ENCODE results near the gene DMRTC1B. TPM values are rescaled to one million over a fixed set of nuclear protein-coding genes. Genes with fewer than 3 reads are reported as not detected.
"Not testable (repeated sequence)": the region's sequence is repeated elsewhere in the genome, so short reads cannot be mapped to it uniquely, and the experiment has no call there.

The DMRTC1B gene, protein sequence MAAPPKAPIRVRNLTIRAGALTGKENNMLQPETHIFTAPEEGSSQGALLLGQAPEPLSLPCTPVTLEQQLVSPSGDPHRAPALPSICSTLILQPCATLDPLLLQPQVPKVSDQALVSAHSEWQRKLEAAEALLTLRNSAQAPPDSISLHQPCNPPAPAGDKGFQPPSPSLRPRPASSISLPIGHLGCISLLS
- polyA plus RNA-seq (2013): 1.7 and 2.0 TPM in 2 replicates

DNA sequence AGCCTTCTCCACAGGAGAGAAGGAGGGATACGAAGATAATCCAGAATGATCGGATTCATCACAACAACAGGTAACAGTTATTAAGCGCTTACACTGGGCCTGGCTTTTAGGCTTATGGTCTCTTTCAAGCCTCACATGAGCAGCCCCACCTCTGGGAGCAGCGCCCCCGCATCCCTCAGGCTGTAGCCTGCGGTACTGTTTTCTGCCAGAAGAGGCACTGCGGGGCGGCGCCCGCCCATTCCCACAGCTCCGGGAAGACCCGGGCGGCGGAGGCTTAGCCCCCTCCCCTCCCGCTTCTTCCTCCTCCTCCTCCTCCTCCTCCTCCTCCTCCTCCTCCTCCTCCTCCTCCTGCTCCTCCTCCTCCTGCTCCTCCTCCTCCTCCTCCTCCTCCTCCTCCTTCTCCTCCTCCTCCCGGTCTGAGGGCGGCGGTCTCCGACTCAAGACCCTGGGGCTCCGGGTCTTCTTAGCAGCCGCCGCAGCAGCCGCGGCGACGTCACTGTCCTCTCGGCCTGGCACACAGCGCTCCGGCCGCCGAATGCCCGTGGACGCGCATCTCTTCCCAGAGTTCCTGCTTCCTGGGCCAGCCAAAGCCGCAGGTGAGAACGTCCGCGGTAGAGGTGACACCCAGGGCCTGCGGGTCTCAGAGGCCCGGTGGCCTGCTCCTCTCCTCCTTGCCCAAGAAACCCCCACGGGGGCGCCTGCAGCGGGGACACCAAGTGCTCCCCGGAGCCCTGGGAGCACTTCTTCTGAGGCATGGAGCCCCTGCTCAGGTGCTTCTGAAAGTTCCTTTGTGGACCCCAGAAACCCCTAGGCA is at the start of gene DMRTC1B:
Gene DMRTC1B (plus strand): TSS at position 238 of the 814 bp plus-strand sequence. CDS start 68,246 bp downstream, outside the sequence.
- not testable (repeated sequence) for H3K14ac ChIP-seq (ENCODE audit: low read length); H3K36me3 ChIP-seq (ENCODE audit: control insufficient read depth in 1 of 2, insufficient read depth in 2 of 2, low read length in 2 of 2); H3K18ac ChIP-seq (ENCODE audit: low read length); H2AFZ ChIP-seq (ENCODE audit: insufficient read depth, low read length, poor library complexity); H3K9me3 ChIP-seq (ENCODE audit: insufficient read depth, low read depth, low read length); H3K27ac ChIP-seq (ENCODE audit: low read depth, low read length); H3K9ac ChIP-seq (ENCODE audit: low read length); H2BK12ac ChIP-seq (ENCODE audit: low read length); H3K4me1 ChIP-seq (ENCODE audit: control insufficient read depth in 1 of 2, insufficient read depth in 2 of 2, low read length in 2 of 2); H3K4ac ChIP-seq (ENCODE audit: low read depth, low read length); H4K12ac ChIP-seq (ENCODE audit: low read depth, low read length); H3K79me2 ChIP-seq (ENCODE audit: control insufficient read depth, insufficient read depth, low read length, poor library complexity); H2AK5ac ChIP-seq (ENCODE audit: low read length); H3K23ac ChIP-seq (ENCODE audit: low read length); H3K79me1 ChIP-seq (ENCODE audit: low read length); H3K27me3 ChIP-seq (ENCODE audit: insufficient read depth, low read length); H2BK5ac ChIP-seq (ENCODE audit: low read depth, low read length, poor library complexity); H3K4me3 ChIP-seq (ENCODE audit: low read depth, low read length); H4K91ac ChIP-seq (ENCODE audit: low read depth, low read length); H2BK120ac ChIP-seq (ENCODE audit: insufficient read depth, low read length, poor library complexity); H4K8ac ChIP-seq (ENCODE audit: low read depth, low read length); DNase-seq; H3K4me2 ChIP-seq (ENCODE audit: low read length)
- no CpG with 5 or more reads among the region's 44 CpGs for WGBS (ENCODE audit: extremely low coverage, insufficient coverage, insufficient read length)

DNA sequence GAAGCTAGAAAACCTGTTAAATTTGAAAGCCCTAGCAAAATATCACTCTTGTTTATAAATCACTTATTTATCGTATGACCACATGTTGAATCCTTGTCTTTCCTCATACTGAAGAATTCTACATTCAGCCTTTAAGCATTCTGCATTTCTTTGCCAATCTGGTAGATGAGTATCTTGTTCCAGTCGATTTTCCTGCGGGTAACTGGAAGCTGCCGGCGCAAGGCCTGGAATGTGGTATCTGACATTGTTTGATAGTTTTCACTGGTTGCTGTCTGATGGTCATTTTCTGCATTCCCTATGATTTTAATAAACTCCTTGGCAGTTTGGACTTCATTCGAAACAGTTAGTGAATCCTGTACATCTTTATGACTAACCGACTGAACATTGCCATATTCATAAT is 48.8 kb upstream of the DMRTC1B start:
- H3K23ac ChIP-seq (ENCODE audit: low read length): no peak overlapping the region
- no peak overlapping the region for H2BK12ac ChIP-seq (ENCODE audit: low read length)
- no peak overlapping the region for H3K14ac ChIP-seq (ENCODE audit: low read length)
- no peak overlapping the region for H3K9ac ChIP-seq (ENCODE audit: low read length)
- H3K4me1 ChIP-seq (ENCODE audit: control insufficient read depth in 1 of 2, insufficient read depth in 2 of 2, low read length in 2 of 2): no peaks in the 10 kb centered on the region
- H3K79me1 ChIP-seq (ENCODE audit: low read length): no peaks in the 10 kb centered on the region
- H3K4me3 ChIP-seq (ENCODE audit: low read depth, low read length): no peak overlapping the region
- no peaks in the 10 kb centered on the region for H3K27me3 ChIP-seq (ENCODE audit: insufficient read depth, low read length)
- H2BK120ac ChIP-seq (ENCODE audit: insufficient read depth, low read length, poor library complexity): no peak overlapping the region
- DNase-seq: peak; percentile 68 to 86
- H4K91ac ChIP-seq (ENCODE audit: low read depth, low read length): no peak overlapping the region
- H3K4ac ChIP-seq (ENCODE audit: low read depth, low read length): no peak overlapping the region
- no peak overlapping the region for H4K12ac ChIP-seq (ENCODE audit: low read depth, low read length)
- no peak overlapping the region for H2BK5ac ChIP-seq (ENCODE audit: low read depth, low read length, poor library complexity)
- no peak overlapping the region for H3K27ac ChIP-seq (ENCODE audit: low read depth, low read length)
- no peak overlapping the region for H3K4me2 ChIP-seq (ENCODE audit: low read length)
- no peaks in the 10 kb centered on the region for H3K9me3 ChIP-seq (ENCODE audit: insufficient read depth, low read depth, low read length)
- no peak overlapping the region for H4K8ac ChIP-seq (ENCODE audit: low read depth, low read length)
- H2AFZ ChIP-seq (ENCODE audit: insufficient read depth, low read length, poor library complexity): no peak overlapping the region
- no peak overlapping the region for H2AK5ac ChIP-seq (ENCODE audit: low read length)
- H3K36me3 ChIP-seq (ENCODE audit: control insufficient read depth in 1 of 2, insufficient read depth in 2 of 2, low read length in 2 of 2): no peaks in the 10 kb centered on the region
- WGBS (ENCODE audit: extremely low coverage, insufficient coverage, insufficient read length): no CpG with 5 or more reads among the region's 7 CpGs
- H3K18ac ChIP-seq (ENCODE audit: low read length): no peak overlapping the region
- no peaks in the 10 kb centered on the region for H3K79me2 ChIP-seq (ENCODE audit: control insufficient read depth, insufficient read depth, low read length, poor library complexity)

DNA sequence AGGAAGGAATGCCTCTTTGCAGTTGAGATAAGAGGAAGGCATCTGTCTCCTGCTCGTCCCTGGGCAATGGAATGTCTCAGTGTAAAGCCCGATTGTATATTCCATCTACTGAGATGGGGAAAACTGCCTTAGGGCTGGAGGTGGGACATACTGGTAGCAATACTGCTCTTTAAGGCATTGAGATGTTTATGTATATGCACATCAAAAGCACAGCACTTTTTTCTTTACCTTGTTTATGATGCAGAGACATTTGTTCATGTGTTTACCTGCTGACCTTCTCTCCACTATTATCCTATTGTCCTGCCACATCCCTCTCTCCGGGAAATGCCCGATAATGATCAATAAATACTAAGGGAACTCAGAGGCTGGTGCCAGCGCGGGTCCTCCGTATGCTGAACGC is 43.1 kb upstream of the DMRTC1B start:
- not testable (repeated sequence) for H3K23ac ChIP-seq (ENCODE audit: low read length); H3K27me3 ChIP-seq (ENCODE audit: insufficient read depth, low read length); H4K91ac ChIP-seq (ENCODE audit: low read depth, low read length); H2AFZ ChIP-seq (ENCODE audit: insufficient read depth, low read length, poor library complexity); H3K4me2 ChIP-seq (ENCODE audit: low read length); H3K4me1 ChIP-seq (ENCODE audit: control insufficient read depth in 1 of 2, insufficient read depth in 2 of 2, low read length in 2 of 2); H2AK5ac ChIP-seq (ENCODE audit: low read length); H3K4me3 ChIP-seq (ENCODE audit: low read depth, low read length); H3K14ac ChIP-seq (ENCODE audit: low read length); H3K9me3 ChIP-seq (ENCODE audit: insufficient read depth, low read depth, low read length); H3K79me2 ChIP-seq (ENCODE audit: control insufficient read depth, insufficient read depth, low read length, poor library complexity); H3K4ac ChIP-seq (ENCODE audit: low read depth, low read length); H2BK5ac ChIP-seq (ENCODE audit: low read depth, low read length, poor library complexity); H3K9ac ChIP-seq (ENCODE audit: low read length); H2BK120ac ChIP-seq (ENCODE audit: insufficient read depth, low read length, poor library complexity); H3K79me1 ChIP-seq (ENCODE audit: low read length); H3K18ac ChIP-seq (ENCODE audit: low read length); H4K12ac ChIP-seq (ENCODE audit: low read depth, low read length); H3K27ac ChIP-seq (ENCODE audit: low read depth, low read length); H4K8ac ChIP-seq (ENCODE audit: low read depth, low read length); H3K36me3 ChIP-seq (ENCODE audit: control insufficient read depth in 1 of 2, insufficient read depth in 2 of 2, low read length in 2 of 2); H2BK12ac ChIP-seq (ENCODE audit: low read length)
- peak; percentile 25 to 51 for DNase-seq
- whole genome bisulfite sequencing (ENCODE audit: extremely low coverage, insufficient coverage, insufficient read length): no CpG with 5 or more reads among the region's 8 CpGs

DNA sequence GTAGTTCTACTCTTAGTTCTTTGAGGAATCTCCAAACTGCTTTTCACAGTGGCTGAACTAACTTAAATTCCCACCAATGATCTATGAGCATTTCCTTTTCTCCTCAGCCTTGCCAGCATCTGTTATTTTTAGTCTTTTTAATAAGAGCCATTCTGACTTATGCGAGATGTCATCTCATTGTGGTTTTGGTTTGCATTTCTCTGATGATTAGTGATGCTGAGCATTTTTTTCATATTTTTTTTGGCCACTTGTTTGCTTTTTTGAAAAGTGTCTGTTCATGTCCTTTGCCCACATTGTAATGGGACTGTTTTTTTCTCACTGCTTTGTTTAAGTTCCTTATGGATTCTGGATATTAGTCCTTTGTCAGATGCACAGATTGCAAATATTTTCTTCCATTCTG is 41.1 kb upstream of the DMRTC1B start:
- WGBS (ENCODE audit: extremely low coverage, insufficient coverage, insufficient read length): no CpG with 5 or more reads among the region's 1 CpG
- H4K12ac ChIP-seq (ENCODE audit: low read depth, low read length): no peak overlapping the region
- no peaks in the 10 kb centered on the region for H3K27me3 ChIP-seq (ENCODE audit: insufficient read depth, low read length)
- peaks cover 0 to 3% of the 10 kb centered on the region in 2 experiments for H3K4me1 ChIP-seq (ENCODE audit: control insufficient read depth in 1 of 2, insufficient read depth in 2 of 2, low read length in 2 of 2)
- H3K4ac ChIP-seq (ENCODE audit: low read depth, low read length): no peak overlapping the region
- no peak overlapping the region for H3K4me3 ChIP-seq (ENCODE audit: low read depth, low read length)
- H3K79me1 ChIP-seq (ENCODE audit: low read length): peaks cover 2% of the 10 kb centered on the region
- no peak overlapping the region for H3K27ac ChIP-seq (ENCODE audit: low read depth, low read length)
- H4K91ac ChIP-seq (ENCODE audit: low read depth, low read length): no peak overlapping the region
- no peak overlapping the region for H3K9ac ChIP-seq (ENCODE audit: low read length)
- H3K14ac ChIP-seq (ENCODE audit: low read length): no peak overlapping the region
- no peak overlapping the region for H3K4me2 ChIP-seq (ENCODE audit: low read length)
- no peak overlapping the region for H2BK5ac ChIP-seq (ENCODE audit: low read depth, low read length, poor library complexity)
- no peak overlapping the region for H2BK120ac ChIP-seq (ENCODE audit: insufficient read depth, low read length, poor library complexity)
- no peak overlapping the region for H2AFZ ChIP-seq (ENCODE audit: insufficient read depth, low read length, poor library complexity)
- no peaks in the 10 kb centered on the region for H3K36me3 ChIP-seq (ENCODE audit: control insufficient read depth in 1 of 2, insufficient read depth in 2 of 2, low read length in 2 of 2)
- no peak overlapping the region for H3K18ac ChIP-seq (ENCODE audit: low read length)
- no peaks in the 10 kb centered on the region for H3K9me3 ChIP-seq (ENCODE audit: insufficient read depth, low read depth, low read length)
- H3K23ac ChIP-seq (ENCODE audit: low read length): no peak overlapping the region
- no peaks in the 10 kb centered on the region for H3K79me2 ChIP-seq (ENCODE audit: control insufficient read depth, insufficient read depth, low read length, poor library complexity)
- no peak overlapping the region for H4K8ac ChIP-seq (ENCODE audit: low read depth, low read length)
- no peak for DNase-seq
- no peak overlapping the region for H2AK5ac ChIP-seq (ENCODE audit: low read length)
- no peak overlapping the region for H2BK12ac ChIP-seq (ENCODE audit: low read length)

Measured in trophoblast cell (in vitro differentiated cells and primary cell).